Uterus (tissue), 4 donors: ENCODE results near the gene GSTA3. TPM values are rescaled to one million over a fixed set of nuclear protein-coding genes. Genes with fewer than 3 reads are reported as not detected.
"Not testable (repeated sequence)": the region's sequence is repeated elsewhere in the genome, so short reads cannot be mapped to it uniquely, and the experiment has no call there.

Experiments used
- DNase-seq, 2 donors: peaks; one replicate each; pipeline ENCODE4 v3.0.0-alpha.2; 2019 to 2020
- H3K27ac ChIP-seq, 2 donors: fragments of 200-600 bp; sonication (generic); 1 replicate in 1 of 2; 2 replicates in 1 of 2; pipeline ENCODE4 v1.5.1; 2016 to 2018
- H3K27me3 ChIP-seq, 2 donors: fragments of 200-600 bp; sonication (generic); one replicate each; pipeline ENCODE4 v1.5.1; 2018 to 2019; ENCODE audit warnings: control low read depth in 1 of 2
- H3K36me3 ChIP-seq, 2 donors: fragments of 200-600 bp; sonication (generic); one replicate each; pipeline ENCODE4 v1.5.1; 2019; ENCODE audit warnings: control low read depth in 1 of 2
- H3K4me1 ChIP-seq, 2 donors: fragments of 200-600 bp; sonication (generic); one replicate each; pipeline ENCODE4 v1.5.1; 2018 to 2019; ENCODE audit warnings: control low read depth in 1 of 2
- H3K4me3 ChIP-seq, 2 donors: fragments of 200-600 bp; sonication (generic); 1 replicate in 1 of 2; 2 replicates in 1 of 2; pipeline ENCODE4 v1.5.1; 2018 to 2019; ENCODE audit warnings: mild to moderate bottlenecking in 1 of 2
- H3K9me3 ChIP-seq, 2 donors: fragments of 200-600 bp; sonication (generic); one replicate each; pipeline ENCODE4 v1.5.1; 2019; ENCODE audit warnings: control low read depth in 1 of 2
- CTCF ChIP-seq, 4 experiments: fragments of 200-600 bp in 2 of 4; fragments of 450-650 bp in 2 of 4; sonication (generic) in 2 of 4; IDR thresholded peaks; one replicate each; pipeline ENCODE4 v1.5.1; 2016 to 2019; ENCODE audit warnings: antibody characterized with exemption in 4 of 4, mild to moderate bottlenecking in 2 of 4, moderate library complexity in 1 of 4
- POLR2A ChIP-seq, 2 donors: fragments of 450-650 bp; IDR thresholded peaks; one replicate each; pipeline ENCODE4 v1.6.1; 2016; ENCODE audit warnings: antibody characterized with exemption in 2 of 2, mild to moderate bottlenecking in 1 of 2, moderate library complexity in 1 of 2
- intact Hi-C: fragments of 100-400 bp; cut with DNase I; formaldehyde crosslinking; loops from one replicate; pipeline ENCODE4 v1.15.1; 2023; ENCODE audit warnings: low total_unique reads
- total RNA-seq, 4 donors: library from RNA; depleted of rRNA in 3 of 4; stranded (reverse); fragments of >200 nt in 3 of 4; gene quantifications; one replicate each; pipeline versions ENCODE4 v1.1.0 to v1.2.4, GENCODE V29; 2014 to 2023
- donor health status: DM: yes; HTN: yes; CAD: no.

GSTA3 gene
- total RNA-seq = under 1 TPM in 2 of 4 donors, not detected in 2; 0.35 to 0.98 TPM

GRCh38 chr6:52909531-52909930 is at the start of gene GSTA3:
Gene GSTA3 (minus strand): TSS chr6:52909698. CDS start chr6:52905834, 3,864 bp downstream.
- Histone ChIP-seq H3K27ac (no peak within 1 kb of the TSS), H3K4me1 (no peaks in the 10 kb centered on the region), H3K27me3 (no peaks in the 10 kb centered on the region), H3K36me3 (no peaks in the 10 kb centered on the region), H3K9me3 (no peaks in the 10 kb centered on the region), H3K4me3 (no peak within 1 kb of the TSS)
- TF ChIP-seq CTCF (IDR thresholded peaks at IDR 0.05) (no peak), POLR2A (IDR thresholded peaks at IDR 0.05) (no peak)
- DNase-seq = no peak
- intact Hi-C loops = no loop called here

GRCh38 chr6:52958546-52959255 is 49.2 kb upstream of the GSTA3 start:
- TF ChIP-seq POLR2A (IDR thresholded peaks at IDR 0.05) (no peak), CTCF (IDR thresholded peaks at IDR 0.05) (no peak)
- Histone ChIP-seq H3K27me3 (no peaks in the 10 kb centered on the region), H3K4me3 (no peak overlapping the region), H3K4me1 (no peaks in the 10 kb centered on the region), H3K36me3 (no peaks in the 10 kb centered on the region), H3K9me3 (no peaks in the 10 kb centered on the region), H3K27ac (no peak overlapping the region)
- no peak for DNase-seq
- intact Hi-C loops = no loop called here

- no peaks in the 10 kb centered on the region for H3K36me3 ChIP-seq
- H3K27ac ChIP-seq = no peak overlapping the region
- no peak for DNase-seq
- no peaks in the 10 kb centered on the region for H3K9me3 ChIP-seq
- no peaks in the 10 kb centered on the region for H3K27me3 ChIP-seq
- intact Hi-C loops = no loop called here
- no peak overlapping the region for H3K4me3 ChIP-seq
- no peaks in the 10 kb centered on the region for H3K4me1 ChIP-seq
- TF ChIP-seq CTCF (IDR thresholded peaks at IDR 0.05) = no peak
- TF ChIP-seq POLR2A (IDR thresholded peaks at IDR 0.05) = no peak
These were observed 46.4 kb upstream of the GSTA3 start for GRCh38 chr6:52955871-52956270.

GRCh38 chr6:52953911-52954839 is 44.7 kb upstream of the GSTA3 start:
- H3K27me3 ChIP-seq = no peaks in the 10 kb centered on the region
- no peaks in the 10 kb centered on the region for H3K36me3 ChIP-seq
- H3K4me1 ChIP-seq = no peaks in the 10 kb centered on the region
- intact Hi-C loops = no loop called here
- no peak for DNase-seq
- TF ChIP-seq POLR2A (IDR thresholded peaks at IDR 0.05) (no peak), CTCF (IDR thresholded peaks at IDR 0.05) (no peak)
- H3K4me3 ChIP-seq = no peak overlapping the region
- H3K9me3 ChIP-seq = no peaks in the 10 kb centered on the region
- H3K27ac ChIP-seq = no peak overlapping the region

GRCh38 chr6:52946306-52946705 is 36.8 kb upstream of the GSTA3 start:
- DNase-seq = no peak
- no peaks in the 10 kb centered on the region for H3K4me1 ChIP-seq
- TF ChIP-seq POLR2A (IDR thresholded peaks at IDR 0.05) (no peak), CTCF (IDR thresholded peaks at IDR 0.05) (no peak)
- H3K27ac ChIP-seq = no peak overlapping the region
- H3K4me3 ChIP-seq = no peak overlapping the region
- no peaks in the 10 kb centered on the region for H3K36me3 ChIP-seq
- intact Hi-C loops = no loop called here
- no peaks in the 10 kb centered on the region for H3K27me3 ChIP-seq
- H3K9me3 ChIP-seq = no peaks in the 10 kb centered on the region

GRCh38 chr6:52942821-52943220 is 33.3 kb upstream of the GSTA3 start:
- H3K4me1 ChIP-seq, H3K9me3 ChIP-seq, H3K36me3 ChIP-seq, intact Hi-C loops, H3K27ac ChIP-seq, H3K4me3 ChIP-seq, DNase-seq, H3K27me3 ChIP-seq: not testable (repeated sequence)
